Femur (tissue), 1 donor: ENCODE results near the gene ATP6V1F.
"Not testable (repeated sequence)": the region's sequence is repeated elsewhere in the genome, so short reads cannot be mapped to it uniquely, and the experiment has no call there.

Source experiments
- DNase-seq: peaks from one replicate; pipeline ENCODE4 v3.0.0-alpha.2; 2017

Gene ATP6V1F

DNA sequence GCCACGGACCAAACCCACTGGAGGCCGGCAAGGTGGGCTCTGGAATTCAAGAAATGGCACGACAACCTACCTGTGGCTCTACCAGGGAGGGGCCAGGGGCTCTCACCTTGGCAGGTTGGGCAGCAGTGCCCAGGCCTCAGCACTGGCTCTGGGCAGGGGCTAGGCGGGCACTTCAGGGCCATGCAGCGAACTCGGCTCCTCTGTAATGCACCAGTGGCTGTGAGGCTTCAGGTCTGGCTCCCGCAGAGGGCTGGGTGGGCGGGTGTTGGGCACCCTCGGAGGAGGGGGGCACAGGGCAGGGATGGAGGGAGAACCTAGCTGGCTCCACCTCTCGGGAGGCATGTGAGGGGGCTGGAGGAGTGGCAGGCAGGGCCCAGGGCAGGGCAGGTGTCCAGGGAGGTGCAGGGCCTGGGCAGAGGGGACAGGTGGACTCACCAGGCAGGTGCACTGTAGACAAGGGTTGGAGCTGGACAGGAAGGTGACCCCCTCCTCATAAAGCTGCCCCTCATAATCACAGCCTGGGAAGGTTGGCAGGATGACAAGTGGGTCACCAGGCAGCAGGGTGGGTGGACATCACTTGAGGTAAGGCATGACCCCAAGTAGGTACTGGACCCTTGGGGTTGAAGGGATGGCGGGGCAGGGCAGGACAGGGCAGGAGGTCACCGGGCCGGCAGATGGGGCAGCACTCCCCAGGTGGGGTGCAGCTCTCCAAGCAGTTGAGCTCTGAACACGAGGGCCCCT lies 41.1 kb downstream of the ATP6V1F start:
- peak; percentile 14 for DNase-seq

DNA sequence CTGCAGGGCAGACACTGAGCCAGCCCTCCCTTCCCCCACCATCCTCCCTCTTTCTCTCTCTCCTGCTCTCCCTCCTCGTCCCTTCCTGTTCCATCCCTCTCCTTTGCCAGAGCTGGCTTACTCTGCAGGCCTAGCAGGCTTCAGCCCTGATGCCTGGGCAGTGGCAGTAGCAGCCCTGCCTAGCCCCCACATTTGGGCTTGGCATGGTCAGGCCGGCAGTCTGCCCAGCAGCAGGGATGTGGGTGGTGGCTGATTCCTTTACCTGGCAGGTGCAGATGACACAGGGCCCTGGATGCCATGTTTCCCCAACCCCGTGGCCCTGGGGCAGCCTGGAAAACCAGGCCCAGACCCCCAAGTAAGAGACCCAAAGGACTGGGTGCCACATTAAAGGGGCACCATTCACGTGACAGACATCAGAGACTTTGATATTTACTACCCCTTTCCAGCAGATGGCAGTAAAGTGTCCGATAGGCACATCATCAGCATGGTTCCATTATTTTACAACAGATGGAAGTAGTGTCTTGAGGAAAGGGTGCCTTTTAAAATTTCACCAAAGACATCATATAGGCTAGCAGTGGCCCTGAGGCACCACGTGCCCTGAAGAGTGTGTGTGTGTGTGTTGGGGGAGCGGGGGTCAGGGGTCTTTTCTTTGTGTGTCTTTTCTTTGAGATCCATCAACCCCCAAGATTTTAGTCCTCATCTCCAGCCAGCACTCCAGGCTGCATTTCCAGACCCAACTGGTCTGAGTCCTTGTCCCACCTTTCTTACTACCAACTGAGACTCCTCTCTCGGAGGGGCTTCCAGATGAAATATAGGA lies 41.9 kb downstream of the ATP6V1F start:
- peak; percentile 13 for DNase-seq

DNA sequence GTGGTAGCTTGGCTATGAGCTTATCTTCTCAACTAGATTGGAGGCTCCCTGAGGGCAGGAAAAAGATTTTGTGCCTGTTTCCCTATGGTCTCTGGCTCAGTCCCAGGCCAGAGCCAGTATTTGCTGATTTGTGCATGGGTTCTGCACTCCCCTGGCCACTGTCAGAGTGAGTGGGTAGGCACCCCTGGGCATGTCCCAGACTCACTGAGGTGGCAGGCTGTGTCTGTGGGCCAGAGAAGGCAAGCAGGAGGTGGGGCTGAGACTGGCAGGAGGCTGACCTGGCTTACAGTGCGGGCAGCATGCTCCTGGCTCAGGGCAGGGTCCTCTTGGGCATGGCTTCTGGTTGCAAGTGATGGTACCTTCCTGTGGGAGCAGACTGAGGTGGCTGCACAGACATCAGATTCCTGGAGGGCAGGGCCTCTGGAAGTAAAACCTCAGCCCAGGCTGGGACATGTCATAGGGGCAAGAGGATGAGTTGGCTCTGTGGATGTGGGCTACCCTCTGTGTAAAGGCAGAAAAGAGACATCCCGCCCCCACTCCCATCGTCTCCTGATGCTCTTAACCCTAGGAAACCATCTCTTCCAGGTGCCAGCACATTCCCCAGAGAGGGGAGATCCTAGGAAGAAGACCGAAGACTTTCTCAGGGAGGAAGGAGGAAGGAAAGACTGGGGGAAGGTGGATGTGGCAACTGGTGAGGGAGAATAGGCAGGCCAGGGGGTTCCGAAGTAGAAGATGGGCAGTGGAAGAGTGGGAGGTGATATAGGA lies 43.5 kb downstream of the ATP6V1F start:
- DNase-seq, result no peak

DNA sequence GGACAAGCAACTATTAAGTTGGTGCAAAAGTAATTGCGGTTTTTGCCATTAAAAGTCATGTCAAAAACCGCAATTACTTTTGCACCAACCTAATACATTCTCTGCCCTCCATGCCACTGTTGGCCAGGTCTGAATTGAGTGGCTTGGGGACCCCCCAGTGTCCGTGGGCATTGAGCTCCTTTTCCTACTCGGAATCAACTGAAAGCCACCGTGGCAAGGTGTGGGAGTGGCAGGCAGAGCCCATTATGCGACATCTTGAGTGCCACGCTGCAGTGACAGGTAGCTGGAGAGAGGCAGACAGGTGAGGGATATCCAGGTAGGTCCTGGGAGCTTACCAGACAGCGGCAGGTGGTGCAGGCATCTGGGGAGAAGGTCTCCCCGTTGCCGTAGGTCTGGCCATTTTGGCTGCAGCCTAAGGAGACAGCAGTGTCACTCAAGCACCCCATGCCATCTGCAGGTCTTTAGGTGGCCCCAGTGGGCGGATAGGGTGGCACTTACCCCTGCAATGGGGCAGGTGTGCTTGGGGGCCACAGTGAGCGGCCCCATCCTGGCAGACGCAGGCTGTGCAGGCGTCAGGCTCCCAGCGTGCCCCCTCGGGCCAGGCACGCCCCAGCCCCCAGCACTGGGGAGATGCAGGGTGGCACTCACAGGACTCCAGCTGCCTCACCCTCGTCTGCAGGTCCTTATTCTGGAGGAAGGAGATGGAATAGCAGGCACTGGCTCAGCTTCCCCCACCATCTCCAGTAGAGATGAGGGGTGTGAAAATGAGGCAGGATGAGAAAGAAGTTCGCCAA lies 44.3 kb downstream of the ATP6V1F start:
- DNase-seq, result peak; percentile 11

DNA sequence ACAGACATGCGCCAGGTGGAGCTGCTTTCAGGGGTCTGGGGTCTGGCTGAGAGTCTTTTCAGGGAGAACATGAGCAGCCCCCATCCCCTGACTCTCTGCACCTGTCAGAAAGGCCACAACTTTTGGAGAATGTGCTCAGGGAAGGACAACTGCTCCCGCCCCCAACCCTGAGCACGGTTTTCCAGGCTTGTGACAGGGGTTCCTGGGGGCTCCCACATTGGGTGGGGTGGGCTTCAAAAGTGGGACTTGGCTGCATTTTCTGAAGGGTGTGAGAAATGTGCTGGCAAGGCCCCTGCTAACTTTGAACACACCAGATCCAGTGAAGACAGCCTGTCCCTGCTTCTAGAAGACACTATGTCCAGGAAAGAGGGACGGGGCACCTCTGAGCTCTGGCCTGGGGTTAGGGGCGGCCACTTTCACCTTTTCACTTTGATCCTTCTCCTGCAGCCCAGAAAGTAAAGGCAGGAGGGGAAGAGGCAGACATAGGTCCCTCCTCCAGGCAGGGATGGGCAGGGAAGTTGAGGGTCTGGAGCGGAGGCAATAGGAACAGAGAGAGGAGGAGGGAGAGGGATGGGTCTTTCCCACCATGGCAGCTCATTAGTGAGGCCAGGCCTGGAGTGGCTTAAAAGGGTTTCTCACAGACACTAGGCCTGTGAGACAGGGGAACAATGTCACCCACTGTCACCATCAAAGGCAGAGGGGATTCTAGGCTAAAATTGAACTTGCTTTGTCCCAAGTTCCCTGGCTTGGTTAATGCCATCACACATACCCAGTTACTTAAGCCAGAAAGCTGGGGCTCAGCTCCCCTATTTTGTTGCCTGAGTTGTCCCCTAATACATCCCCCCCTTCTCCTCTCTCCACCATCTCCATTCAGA lies 46.3 kb downstream of the ATP6V1F start:
- no peak for DNase-seq

DNA sequence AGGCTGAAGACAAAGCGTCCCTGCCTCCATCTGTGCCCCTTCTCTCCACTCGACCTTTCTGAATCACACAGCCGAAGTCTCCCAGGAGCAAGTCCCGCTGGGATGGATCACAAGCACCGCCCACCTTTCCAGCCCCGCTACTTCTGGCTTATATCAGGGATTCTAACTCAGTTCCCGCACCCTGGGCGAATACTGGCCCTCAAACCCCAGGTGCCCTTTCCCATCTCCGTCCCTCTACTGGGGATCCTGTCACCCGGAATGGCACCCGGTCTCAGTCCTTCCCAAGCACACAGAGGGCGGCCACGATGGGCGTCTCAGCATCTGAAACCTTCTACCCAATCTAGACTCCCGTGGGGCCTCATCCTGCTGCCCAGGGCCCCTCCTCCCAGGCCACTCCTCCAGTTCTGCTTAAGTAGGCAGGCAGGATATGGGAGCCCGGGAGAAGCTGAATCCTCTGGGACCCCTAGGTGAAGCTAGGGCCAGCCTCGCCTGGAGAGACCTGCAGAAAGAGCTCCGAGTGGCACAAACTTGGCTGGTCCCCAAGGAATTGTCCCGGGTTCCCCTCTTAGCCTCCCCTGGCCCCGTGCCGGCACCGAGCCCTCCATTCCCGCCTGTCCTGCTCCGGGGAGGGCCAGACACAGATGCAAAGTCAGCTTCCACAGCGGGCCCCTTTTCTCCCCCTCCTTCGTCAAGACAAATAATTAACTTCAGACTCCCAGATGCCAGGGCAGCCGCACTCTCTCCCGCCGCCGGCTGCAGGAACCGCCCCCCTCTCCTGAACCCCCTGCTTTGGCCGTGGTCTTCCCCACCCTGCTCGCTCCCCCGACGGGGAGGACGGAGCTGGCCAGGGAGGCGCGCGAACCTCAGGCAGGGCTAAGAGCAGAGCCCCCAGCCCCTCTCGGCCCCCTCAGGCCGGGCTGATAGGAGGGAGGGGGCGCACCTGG lies 47.2 kb downstream of the ATP6V1F start:
- no peak for DNase-seq

DNA sequence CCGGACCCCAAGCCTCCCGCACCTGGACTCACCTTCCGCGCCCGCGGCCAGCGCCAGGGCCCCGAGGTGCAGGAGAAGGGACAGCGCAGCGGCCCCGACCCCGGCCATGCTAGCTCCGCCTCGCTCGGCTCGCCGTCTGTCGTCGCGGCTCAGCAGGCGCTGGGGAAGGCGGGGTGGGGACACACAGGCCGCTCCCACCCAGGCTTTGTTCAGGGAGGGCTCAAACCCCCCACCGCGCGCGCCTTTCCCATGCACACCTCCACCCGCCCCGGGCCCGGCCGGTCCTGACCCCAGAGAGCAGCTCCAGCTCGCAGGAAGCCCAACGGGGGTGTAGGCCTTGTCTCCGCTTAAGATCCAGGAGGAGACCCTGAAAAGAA lies 47.9 kb downstream of the ATP6V1F start, which contains the start of gene KCP:
Gene KCP (minus strand): TSS at position 141 of the 377 bp plus-strand sequence. CDS start 33 bp downstream, at position 108.
- DNase-seq, result peak; percentile 18

DNA sequence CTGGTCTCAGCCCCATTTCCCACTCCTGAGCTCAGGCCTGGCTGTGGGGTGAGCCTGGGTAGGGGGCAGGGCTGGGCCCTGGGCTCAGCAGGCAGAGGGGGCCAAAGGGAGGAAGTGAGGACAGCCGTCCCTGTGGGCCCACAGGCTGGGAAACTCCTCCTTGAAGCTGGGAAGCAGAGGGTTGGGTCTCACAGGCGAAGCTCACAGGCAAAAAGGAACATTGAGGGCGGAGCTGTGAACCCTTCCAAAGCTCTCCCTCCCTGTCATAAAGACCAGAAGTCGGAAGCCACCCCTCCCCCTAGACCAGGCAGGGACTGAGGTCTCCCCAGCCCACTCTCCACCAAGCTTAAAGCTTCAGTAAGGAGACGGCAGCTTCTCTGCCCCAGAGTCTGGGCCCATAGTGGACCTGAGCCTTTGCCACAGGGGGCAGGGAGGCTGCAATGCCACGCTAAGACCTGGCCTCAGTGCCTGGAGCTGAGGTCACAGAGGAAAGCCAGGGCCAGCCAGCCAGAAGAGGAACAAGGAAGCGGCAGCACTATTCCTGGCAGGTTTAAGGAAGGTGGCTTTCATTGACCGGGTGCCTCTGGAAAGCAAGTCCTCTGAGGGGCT lies 48.9 kb downstream of the ATP6V1F start:
- peak; percentile 67 for DNase-seq

DNA sequence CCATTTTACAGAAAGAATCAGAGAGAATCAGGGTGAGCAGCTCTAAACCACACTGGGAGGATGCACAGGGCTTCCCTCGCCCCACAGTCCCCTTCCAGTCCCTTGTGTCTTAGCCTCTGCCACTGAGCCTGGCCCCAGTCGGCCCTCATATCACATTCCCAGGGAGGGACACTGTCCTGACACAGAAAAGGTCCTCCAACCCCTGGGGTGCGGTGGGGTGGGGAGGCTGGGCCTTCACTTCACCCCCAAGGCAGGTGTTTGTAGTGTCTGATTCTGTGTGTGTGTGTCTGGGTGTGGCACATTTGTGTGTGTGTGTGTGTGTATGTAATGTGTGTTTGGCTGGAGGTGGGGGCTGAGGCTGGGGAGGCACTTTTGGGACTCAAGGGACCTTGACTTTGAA lies 49.6 kb downstream of the ATP6V1F start:
- peak; percentile 9 for DNase-seq

DNA sequence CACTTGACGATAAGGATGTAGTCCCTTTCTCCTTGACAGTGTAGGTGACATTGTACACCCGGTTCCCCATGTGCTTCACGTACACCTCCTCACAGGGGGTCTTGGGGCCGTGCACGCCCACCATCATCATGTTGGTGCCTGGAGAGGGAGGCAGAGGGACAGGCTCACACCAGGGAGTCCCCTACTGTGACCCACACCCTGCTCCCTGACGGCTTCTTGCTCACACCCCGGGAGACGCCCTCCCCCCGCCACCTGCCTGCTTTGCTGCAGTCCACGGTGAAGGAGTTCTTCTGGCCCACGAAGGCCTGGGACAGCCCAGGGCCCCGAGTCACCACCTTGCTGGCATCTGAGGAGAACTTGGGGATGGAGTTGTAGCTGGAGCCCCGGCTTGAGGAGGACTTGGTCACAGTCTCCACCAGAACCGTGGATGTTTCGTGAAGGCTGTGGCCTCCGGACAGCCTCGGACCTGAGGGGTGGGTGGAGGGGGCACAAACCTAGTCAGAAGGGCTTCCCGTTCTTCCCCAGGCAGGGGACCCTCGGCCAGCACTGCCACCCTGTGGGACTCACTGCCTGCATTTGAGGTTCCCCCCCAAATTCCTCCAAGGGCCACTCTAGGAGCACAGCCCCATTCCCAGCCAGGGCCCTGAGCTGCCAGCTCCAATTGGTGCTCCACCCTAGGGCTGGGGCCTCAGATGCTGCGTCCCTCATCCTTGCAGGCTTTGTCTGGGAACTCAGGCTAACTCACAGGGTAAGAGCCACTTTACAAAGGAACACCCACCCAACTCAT lies 50.2 kb downstream of the ATP6V1F start:
- not testable (repeated sequence) for DNase-seq

DNA sequence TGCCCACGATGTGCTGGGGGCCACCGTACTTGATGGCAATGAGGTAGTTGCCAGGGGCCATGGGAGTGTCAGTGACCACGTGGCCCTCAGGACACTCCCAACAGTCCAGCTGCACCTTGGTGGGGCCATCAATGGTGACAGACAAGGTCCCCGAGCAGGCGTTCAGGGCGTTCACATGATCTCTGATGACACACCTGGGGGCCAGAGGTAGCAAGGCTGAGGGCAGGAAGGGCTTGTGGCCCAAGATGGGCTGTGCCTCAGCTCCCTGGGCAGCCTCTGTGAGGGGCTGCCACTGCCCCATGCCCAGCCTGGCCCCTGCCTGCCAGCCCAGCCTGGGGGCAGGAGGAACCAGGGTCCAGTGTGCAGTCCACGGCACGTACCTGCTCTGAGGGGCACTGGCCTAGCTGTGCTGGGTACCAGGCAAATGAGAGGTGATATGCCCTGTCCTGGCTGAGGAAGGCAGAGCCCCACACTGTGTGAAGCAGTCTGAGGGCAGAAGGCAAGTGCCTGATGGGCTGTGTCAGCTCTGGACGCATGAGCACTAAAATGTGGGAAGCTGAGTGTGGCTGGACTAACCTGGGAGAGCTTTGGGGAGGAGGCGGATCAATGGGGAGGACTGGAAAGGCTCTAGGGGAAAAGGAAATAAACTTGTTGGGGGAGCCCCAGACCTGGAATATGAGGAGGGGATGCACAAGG lies 51.4 kb downstream of the ATP6V1F start:
- DNase-seq, result no peak

DNA sequence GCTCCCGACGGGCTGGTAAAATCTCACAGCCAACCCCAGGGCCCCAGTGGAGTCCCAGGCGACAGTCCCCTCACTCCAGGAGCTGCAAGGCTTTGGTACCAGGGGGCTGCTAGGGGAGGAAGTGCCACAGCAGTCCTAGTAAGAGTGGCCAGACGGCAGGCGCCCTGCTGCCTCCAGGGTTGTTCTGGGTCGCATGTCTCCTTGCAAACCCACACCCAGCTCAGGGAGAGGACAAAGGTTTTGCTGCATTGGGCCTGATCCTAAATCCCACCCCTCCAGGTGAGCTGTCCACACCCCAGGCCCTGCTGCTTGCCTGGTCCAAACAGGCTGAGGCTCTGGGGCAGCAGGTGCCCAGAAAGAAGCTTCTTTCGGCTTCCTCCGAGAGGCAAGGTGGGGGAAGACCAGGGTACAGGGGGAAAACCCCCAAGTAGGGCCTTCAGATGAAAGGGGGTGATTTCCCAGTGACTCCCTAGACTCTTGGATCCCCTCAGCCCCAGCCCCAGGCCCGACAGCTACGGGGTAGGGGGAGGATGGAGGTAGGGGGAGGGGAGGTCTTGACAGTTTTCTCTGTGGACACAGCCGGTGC lies 52.0 kb downstream of the ATP6V1F start:
- no peak for DNase-seq

DNA sequence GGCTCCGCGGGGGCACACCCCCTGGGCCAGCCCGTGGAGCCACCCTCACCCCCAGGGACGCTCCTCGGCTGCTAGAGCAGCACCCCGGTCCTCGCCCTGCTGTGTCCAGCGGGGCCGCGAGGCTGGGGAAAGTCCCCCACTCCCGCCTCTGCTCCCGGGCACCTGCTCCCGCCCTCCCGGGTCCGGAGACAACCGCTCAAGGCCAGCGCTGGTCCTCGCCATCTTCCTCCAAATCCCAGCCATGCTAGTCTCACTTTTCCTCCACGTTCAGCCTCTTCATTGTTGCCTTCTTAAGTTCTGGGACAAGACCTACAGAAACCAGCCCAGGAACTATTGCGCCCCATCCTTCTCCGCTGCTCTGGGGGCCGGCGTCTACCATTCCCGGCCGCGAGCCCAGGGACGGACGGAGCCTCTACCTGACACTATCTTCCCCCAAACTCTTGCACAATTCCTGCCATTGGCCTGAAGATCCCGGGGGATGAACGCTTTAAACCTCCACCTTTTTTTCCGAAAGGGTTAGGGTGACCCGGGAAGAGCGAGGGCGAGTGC lies 52.7 kb downstream of the ATP6V1F start:
- DNase-seq, result no peak
